CD4-positive, alpha-beta T cell treated with Interleukin-2 at 100 ng/mL for 4 hours (primary cell): ENCODE data around the gene M6PR.
A peak's percentile ranks its signal among the peaks of the same experiment; 100 is the strongest.
"Not testable (repeated sequence)": the region's sequence is repeated elsewhere in the genome, so short reads cannot be mapped to it uniquely, and the experiment has no call there.

ENCODE experiments used
- DNase-seq: peaks from one replicate; pipeline ENCODE4 v3.0.0-alpha.2; 2020; ENCODE audit warnings: low spot score

Gene M6PR

DNA sequence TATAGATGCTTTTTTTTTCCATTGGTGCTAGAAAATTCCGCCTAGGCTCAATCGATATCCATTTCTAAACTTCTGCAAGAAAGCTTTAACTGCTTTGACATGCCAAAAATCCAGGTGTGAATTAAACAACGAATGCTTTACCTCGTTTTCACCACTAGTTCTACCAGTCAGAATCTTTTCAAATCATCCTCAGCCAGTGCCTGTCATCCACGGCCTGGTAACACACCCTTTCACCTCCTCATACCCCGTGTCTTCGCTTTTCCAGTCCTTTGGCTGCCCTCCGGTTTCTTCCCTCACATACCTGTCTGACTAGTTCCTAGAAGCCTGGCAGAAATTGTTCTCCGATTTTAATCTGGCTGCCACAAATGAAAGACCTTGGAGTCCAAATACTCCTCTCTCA lies 36.5 kb downstream of the M6PR start:
- peak; percentile 32 for DNase-seq

DNA sequence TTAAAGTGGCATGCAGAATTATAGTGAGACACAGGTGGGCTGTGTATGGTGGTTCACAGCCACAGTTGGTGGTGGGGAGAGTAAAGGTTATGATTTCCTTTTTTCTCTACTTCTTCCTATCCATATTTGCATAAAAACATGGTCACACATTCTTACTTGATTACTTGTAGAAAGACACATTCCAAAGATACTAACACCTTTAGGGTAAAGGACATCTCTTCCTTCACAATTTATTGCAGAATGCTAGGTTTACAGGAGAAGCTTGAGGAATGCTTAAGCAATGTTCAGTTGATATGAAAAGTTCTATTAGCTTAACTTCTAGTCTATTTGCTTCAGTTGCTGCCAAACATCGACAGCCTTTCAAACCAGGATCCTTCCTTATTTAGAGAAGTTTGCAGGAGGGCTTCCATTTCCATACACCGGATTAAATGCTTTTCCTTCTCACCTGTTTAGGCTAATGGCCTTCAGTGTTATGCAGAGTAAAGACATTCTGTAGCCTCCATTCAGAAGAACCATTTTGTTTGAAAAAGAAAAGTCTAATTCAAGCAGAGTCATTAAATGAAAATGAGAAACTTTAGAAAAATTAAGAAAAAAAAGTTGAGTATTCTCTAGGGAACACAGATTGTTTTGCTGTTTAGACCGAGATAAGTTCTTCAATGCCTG lies 37.7 kb downstream of the M6PR start:
- no peak for DNase-seq

DNA sequence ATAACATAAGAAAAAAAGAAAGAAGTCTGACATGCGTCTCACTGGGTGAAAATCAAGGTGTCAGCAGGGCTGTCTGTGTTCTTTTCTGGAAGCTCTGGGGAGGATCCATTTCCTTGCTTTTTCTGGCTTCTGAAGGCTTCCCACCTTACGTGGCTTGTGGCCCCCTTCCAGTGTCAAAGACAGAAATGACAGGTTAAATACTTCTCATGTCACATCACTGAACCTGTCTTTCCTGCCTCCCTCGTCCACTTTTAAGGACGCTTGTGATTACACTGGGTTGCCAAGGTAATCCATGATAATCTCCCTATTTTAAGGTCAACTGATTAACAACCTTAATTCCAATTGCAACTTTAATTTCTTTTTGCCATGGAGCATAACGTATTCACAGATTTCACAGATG lies 39.7 kb downstream of the M6PR start:
- DNase-seq, result no peak

DNA sequence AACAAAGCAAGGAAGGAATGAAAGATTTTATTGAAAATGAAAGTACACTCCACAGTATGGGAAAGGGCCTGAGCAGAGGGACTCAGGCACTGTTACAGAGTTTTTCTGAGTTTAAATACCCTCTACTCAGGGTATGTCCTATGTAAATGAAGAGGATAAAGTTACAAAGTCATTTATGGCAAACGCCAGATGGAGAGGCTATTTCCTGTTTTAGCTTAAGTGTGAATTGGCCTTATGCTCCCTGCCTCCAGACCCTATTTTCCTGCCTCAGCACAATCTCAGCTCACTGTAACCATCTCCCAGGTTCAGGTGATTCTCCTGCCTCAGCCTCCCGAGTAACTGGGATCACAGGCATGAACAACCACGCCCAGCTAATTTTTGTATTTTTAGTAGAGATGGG lies 41.9 kb downstream of the M6PR start:
- DNase-seq, result no peak

DNA sequence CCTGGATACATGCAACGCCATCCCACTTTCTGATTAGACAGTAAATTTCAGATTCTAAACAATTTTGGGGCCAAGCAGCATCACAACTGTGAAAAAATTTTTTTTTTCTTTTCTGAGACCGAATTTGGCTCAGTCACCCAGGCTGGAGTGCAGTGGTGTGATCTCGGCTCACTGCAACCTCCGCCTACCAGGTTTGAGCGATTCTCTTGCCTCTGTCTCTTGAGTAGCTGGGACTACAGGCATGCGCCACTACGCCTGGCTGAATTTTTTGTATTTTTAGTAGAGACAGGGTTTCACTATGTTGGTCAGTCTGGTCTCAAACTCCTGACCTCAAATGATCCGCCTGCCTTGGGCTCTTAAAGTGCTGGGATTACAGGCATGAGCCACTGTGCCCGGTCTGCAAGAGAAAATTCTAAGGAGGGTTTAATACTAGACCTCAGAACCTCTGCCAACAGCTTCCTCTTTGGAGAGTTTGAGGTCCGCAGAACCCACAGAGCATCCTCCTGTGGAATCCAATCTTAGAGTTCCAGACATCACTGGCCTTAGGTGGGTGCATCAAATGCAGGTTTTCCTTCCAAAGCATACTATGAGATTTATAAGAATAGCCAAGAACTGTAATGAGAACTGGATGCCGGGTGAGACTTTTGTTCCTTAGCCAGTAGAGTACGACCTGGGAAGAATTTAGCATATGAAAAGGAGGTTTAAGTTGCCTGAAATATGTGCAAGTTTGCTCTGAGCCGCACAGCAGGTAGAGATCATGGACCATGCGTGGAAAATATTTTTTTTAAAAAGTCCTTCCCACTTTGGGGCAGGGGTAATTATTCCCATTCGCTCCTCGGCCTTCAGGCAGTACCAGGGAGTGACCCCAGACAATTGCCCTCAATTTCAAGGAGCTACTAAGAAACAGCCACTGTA lies 42.9 kb downstream of the M6PR start:
- no peak for DNase-seq

DNA sequence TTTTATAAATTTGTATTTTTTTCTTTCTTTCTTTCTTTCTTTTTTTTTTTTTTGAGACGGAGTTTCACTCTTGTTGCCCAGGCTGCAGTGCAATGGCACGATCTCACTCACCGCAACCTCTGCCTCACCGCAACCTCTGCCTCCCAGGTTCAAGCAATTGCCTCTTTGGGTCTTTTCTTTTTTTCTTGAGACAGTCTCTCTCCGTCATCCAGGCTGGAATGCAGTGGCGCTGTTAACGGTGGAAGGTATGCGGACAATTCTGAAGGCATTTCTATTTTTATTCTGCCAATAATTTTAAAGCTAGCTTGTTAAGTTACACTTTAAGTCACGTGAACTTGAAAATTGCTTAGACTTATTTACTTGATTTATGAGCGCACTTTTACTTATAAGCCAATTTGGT lies 43.9 kb downstream of the M6PR start:
- no peak for DNase-seq

DNA sequence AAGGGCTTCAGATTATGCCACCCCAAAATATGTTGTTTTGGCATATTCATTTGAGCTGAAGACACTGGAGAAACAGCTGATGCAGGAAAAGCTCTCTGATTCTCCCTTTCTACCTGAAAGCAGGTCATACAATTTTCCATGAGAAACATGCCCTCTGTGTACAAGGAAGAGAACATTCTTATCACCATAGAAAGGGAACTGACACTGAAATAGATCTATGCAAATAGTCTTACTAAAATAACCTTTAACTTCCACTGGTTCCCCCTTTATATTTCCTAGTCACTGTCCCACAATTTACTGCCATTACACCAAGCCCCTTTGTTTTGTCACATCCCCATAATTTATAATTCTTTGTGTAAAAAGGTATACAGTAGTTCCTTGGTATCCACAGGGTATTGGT lies 44.8 kb downstream of the M6PR start:
- no peak for DNase-seq

DNA sequence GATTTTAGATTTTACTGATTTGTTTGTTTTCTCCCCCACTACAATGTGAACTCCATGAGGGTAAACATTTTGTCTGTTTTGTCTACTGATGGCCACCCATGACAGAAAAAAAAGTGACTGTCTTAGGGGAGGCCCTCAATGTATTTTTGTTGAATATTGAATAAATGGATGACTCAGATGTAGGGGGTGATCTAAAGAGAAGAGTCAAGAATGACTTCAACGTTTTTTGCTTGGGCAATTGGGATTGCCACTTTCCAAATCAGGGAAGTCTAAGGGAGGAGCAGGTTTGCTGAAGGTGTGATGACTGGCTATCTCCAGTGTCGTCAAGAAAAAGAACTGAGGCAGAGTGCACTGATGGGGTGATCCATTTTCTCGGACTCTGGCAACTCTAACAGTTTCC lies 45.8 kb downstream of the M6PR start:
- DNase-seq, result no peak

DNA sequence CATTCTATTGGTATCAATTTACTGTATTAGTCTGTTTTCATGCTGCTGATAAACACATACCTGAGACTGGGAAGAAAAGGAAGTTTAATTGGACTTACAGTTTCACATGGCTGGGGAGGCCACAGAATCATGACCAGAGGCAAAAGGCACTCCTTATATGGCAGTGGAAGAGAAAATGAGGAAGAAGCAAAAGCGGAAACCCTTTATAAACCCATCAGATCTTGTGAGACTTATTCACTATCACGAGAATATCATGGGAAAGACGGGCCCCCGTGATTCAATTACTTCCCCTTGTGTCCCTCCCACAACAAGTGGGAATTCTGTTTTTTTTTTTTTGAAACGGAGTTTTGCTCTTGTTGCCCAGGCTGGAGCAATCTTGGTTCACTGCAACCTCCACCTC lies 46.7 kb downstream of the M6PR start:
- not testable (repeated sequence) for DNase-seq

DNA sequence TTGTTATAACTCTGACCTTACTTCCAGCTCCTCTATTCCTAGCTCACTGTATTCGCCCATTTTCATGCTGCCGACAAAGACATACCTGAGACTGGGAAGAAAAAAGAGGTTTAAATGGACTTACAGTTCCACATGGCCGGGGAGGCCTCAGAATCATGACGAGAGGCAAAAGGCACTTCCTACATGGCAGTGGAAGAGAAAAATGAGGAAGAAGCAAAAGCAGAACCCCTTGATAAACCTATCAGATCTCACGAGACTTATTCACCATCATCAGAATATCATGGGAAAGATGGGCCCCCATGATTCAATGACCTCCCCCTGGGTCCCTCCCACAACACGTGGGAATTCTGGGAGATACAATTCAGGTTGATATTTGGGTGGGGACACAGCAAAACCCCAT lies 49.6 kb downstream of the M6PR start:
- no peak for DNase-seq

DNA sequence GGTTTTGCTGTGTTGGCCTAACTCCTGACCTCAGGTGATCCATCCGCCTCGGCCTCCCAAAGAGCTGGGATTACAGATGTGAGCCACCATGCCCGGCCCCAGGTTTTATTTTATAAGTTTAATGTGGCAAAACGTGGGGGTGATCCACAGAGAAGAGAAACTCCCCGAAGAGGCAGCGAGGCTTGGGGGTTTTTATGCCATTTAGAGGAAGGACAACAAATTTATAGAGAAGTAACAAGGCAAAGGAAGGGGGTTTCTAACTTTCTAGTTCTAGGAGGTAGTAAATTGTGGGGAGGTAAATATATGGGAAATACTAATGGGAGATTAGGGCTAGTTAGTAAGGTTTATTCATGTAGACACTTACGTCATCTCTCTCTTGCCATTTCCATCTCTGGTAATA lies 52.4 kb downstream of the M6PR start:
- DNase-seq, result no peak

DNA sequence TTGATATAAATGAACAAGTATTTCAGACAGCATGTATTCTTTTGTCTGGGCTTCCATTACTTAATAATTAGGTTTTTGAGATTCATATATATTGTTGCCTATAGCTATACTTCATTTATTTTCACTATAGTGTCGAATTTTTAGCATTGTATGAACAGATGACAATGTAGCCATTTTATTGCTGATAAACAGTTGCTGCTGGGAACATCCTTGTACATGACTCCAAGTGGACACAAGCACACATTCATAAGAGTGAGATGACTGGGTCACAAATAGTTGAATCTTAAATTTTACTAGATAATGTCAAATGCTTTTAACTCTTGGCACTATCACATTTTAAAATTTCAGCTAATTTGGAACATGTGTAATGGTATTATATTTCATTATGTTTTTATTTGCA lies 54.5 kb downstream of the M6PR start:
- DNase-seq, result no peak

DNA sequence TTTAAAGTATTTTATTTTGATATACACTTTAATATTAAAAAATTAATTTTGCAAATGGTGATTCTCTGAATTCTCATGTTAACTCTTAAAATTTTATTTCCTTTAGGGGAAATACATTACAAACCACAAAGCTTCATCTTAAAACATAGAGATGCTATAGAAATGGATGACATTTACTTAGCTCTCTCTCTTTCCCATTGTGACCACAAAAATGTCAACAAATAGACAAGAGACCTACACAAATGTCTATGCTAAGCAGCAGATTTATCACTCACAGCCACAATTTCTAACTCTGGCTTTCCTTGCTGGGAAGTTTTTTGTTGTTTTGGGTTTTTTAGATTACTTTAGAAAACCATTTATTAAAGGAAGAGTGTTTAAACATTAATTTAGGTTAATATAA lies 55.1 kb downstream of the M6PR start:
- DNase-seq, result no peak

DNA sequence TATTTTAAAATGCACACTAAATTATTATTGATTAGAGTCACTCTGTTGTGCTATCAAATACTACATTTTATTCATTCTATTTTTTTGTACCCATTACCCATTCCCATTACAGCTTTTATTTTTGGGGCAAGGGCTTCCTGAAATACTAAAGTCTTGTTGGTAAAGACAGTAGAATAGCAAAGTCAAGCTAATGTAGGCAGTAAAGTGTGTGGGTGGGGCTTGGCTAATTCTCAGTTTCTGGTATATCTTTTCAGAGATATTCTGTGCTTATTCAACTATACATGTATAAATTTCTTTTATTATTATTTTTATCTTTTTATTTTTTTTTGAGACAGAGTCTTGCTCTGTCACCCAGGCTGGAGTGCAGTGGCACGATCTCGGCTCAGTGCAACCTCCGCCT lies 57.5 kb downstream of the M6PR start:
- DNase-seq, result no peak
